ENCODE measurements around the gene RETREG1.

The RETREG1 gene

DNA sequence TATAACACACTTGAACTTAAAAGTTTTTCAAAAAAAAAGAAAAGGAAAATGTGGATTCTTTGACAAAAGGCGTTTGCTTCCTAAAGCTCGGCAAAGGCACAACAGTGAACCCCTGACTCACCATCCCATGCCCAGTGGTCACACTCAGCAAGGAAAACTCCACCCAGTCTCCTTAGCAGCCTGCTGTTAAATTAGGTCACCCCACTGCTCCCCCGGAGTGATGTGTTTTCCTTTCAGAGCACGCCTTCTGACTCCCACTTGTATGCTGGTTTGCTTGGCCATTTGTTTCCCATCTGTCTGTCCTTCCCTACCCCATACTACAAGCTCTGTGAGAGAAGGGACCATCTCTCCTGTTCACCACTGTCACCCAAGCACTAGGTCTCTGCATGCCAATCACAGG is 23.8 kb downstream of the RETREG1 start:
- H3K9me3 ChIP-seq (replicated peaks; ENCODE audit: low read length) = no peaks in the 10 kb centered on the region
- no peaks in the 10 kb centered on the region for H3K36me3 ChIP-seq (ENCODE audit: insufficient read depth, low read length)
- H3K4me3 ChIP-seq (ENCODE audit: low read length) = no peak overlapping the region
- H3K27me3 ChIP-seq (ENCODE audit: control insufficient read depth, insufficient read depth, low read length) = peaks cover under 1% of the 10 kb centered on the region
- no peak overlapping the region for H3K9ac ChIP-seq (ENCODE audit: low read depth, low read length)
- H3K4me2 ChIP-seq (ENCODE audit: low read length) = no peak overlapping the region
- H3K4me1 ChIP-seq (ENCODE audit: control insufficient read depth, insufficient read depth, low read length) = no peaks in the 10 kb centered on the region

DNA sequence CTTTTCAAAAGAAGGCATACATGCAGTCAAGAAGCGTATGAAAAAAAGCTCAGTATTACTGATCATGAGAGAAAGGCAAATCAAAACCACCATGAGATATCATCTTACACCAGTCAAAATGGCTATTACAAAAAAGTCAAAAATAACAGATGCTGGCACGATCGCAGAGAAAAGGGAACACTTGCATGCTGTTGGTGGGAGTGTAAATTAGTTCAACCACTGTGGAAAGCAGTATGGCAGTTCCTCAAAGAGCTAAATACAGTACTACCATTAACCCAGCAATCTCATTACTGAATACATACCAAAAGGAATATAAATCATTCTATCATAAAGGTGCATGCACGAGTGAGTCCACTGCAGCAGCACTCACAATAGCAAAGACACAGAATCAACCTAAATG is 24.5 kb downstream of the RETREG1 start:
- no peaks in the 10 kb centered on the region for H3K36me3 ChIP-seq (ENCODE audit: insufficient read depth, low read length)
- no peak overlapping the region for H3K4me2 ChIP-seq (ENCODE audit: low read length)
- H3K4me3 ChIP-seq (ENCODE audit: low read length) = no peak overlapping the region
- no peaks in the 10 kb centered on the region for H3K27me3 ChIP-seq (ENCODE audit: control insufficient read depth, insufficient read depth, low read length)
- no peaks in the 10 kb centered on the region for H3K4me1 ChIP-seq (ENCODE audit: control insufficient read depth, insufficient read depth, low read length)
- H3K9ac ChIP-seq (ENCODE audit: low read depth, low read length) = no peak overlapping the region
- H3K9me3 ChIP-seq (replicated peaks; ENCODE audit: low read length) = no peaks in the 10 kb centered on the region

DNA sequence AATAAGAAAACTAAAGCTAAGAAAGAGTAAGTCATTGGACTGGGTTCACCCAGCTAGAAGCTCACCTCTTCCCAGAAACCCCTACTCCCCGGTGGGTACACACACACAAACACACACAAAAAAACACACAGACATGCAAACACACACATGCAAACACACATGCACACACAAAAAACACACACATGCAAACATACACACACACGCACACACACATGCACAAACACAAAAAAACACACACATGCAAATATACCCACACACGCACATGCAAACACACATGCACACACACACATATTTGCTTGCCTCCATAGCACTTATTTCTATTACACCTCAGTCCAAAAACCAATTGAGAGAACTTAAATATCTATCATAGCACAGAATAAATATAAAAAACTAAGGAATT is 26.1 kb downstream of the RETREG1 start:
- Histone ChIP-seq H3K4me3 (ENCODE audit: low read length) (no peak overlapping the region), H3K9me3 (replicated peaks; ENCODE audit: low read length) (no peaks in the 10 kb centered on the region), H3K9ac (ENCODE audit: low read depth, low read length) (no peak overlapping the region), H3K27me3 (ENCODE audit: control insufficient read depth, insufficient read depth, low read length) (peaks cover 10% of the 10 kb centered on the region), H3K4me1 (ENCODE audit: control insufficient read depth, insufficient read depth, low read length) (no peaks in the 10 kb centered on the region), H3K4me2 (ENCODE audit: low read length) (no peak overlapping the region), H3K36me3 (ENCODE audit: insufficient read depth, low read length) (no peaks in the 10 kb centered on the region)

DNA sequence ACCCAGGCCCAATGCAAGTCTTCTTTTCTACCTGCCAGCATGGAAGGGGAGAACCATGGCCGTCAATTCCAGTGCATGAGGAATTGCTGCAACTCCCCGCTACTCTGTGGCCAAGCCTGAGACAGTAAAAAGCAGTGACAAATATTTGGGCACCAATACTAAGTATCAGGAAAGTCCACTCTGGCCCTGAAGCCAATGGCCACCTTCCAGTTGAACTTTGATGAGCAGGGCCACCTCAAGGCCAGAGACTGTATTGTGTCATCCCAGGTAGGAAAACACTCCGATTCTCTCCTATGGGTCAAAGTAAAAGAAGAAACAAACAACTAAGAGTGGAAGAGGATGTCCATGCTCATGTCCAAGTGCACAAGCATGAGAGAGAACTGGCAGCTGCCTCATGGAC is 27.1 kb downstream of the RETREG1 start:
- Histone ChIP-seq H3K4me1 (ENCODE audit: control insufficient read depth, insufficient read depth, low read length) (no peaks in the 10 kb centered on the region), H3K4me3 (ENCODE audit: low read length) (no peak overlapping the region), H3K36me3 (ENCODE audit: insufficient read depth, low read length) (no peaks in the 10 kb centered on the region), H3K4me2 (ENCODE audit: low read length) (no peak overlapping the region), H3K9ac (ENCODE audit: low read depth, low read length) (no peak overlapping the region), H3K9me3 (replicated peaks; ENCODE audit: low read length) (no peaks in the 10 kb centered on the region), H3K27me3 (ENCODE audit: control insufficient read depth, insufficient read depth, low read length) (peaks cover 10% of the 10 kb centered on the region)

DNA sequence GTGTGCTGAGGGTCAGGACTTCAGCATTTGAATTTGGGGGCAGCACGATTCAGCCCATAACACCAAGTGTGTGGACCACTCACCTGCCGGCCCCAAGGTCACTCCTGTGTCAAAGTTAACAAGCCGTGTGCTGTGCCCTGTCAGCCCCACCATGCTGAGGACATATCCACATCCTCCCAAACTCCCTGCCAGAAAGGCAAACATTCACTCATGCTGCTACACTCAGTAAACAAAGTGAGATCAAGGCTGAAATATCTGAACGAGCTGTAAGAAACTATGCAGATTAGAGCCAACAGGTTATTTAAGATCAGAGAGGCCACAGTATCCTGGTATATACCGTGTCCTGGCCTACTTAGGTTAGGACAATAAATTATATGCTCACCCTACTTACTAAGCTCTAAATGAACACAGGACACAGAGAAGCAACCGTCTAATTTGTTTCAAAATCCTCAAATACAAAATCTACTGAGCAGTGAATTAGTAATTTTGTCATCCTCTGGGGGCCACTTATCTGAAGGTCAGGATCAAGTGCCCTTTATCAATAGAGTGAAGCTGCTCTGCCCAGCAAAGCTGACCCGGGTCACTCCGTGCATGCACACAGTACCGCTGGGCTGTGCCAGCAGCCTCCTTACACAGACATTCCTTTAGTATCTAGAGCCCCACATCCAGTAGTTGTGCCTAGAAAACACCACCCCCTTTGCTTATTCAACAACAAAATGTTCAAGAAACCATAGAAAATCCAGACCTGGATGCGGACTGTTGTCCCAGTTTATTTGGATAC is 28.2 kb downstream of the RETREG1 start:
- no peaks in the 10 kb centered on the region for H3K9me3 ChIP-seq (replicated peaks; ENCODE audit: low read length)
- no peak overlapping the region for H3K4me3 ChIP-seq (ENCODE audit: low read length)
- peaks cover 10% of the 10 kb centered on the region for H3K27me3 ChIP-seq (ENCODE audit: control insufficient read depth, insufficient read depth, low read length)
- H3K36me3 ChIP-seq (ENCODE audit: insufficient read depth, low read length) = no peaks in the 10 kb centered on the region
- H3K9ac ChIP-seq (ENCODE audit: low read depth, low read length) = no peak overlapping the region
- H3K4me2 ChIP-seq (ENCODE audit: low read length) = no peak overlapping the region
- no peaks in the 10 kb centered on the region for H3K4me1 ChIP-seq (ENCODE audit: control insufficient read depth, insufficient read depth, low read length)

DNA sequence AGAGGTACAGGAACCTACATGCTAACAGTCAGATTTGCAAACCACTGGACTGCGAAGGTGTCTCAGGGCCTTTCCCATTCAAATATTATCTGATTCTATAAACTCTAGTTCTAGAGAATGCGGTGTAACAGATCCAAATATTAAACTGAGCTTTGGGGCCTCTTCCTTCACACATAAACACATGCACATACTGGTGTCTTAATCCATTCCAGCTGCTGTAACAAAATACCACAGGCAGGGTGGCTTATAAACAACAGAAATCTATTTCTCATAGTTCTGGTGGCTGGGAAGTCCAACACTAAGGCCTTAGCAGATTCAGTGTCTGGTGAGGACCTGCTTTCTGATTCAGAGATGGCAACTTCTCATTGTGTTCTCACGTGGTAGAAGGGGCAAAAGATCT is 30.2 kb downstream of the RETREG1 start:
- Histone ChIP-seq H3K4me1 (ENCODE audit: control insufficient read depth, insufficient read depth, low read length) (no peaks in the 10 kb centered on the region), H3K9me3 (replicated peaks; ENCODE audit: low read length) (no peaks in the 10 kb centered on the region), H3K4me2 (ENCODE audit: low read length) (no peak overlapping the region), H3K27me3 (ENCODE audit: control insufficient read depth, insufficient read depth, low read length) (peaks cover 10% of the 10 kb centered on the region), H3K36me3 (ENCODE audit: insufficient read depth, low read length) (no peaks in the 10 kb centered on the region), H3K9ac (ENCODE audit: low read depth, low read length) (no peak overlapping the region), H3K4me3 (ENCODE audit: low read length) (no peak overlapping the region)

DNA sequence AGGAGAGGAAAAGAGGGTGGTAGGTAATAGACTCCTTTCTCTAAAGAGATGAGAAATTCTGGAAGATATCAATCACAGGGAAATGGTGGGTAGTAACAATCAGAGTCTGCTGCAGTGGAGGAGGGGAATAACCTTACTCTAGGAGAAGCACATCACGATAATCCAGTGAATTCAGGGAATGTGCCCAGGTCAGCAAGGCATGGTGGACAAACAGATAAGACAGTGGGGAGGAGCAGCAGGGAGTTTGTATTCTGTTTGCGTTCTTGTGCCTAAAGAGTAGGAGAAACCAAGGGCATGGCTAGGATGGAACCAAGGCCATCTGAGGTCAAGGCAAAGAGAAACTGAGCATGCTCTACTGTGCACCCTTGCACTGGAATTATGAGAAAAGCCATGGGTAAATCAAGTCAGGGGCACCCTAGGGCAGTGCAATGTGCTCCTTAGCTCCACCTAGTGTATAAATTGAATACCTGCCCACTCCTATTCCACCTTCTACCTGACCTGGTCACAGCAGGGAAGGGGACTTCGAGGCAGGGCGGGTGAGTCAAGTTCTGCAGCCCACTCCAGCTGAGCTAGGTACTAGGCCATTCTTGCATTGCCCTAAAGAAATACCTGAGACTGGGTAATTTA is 31.6 kb downstream of the RETREG1 start:
- Histone ChIP-seq H3K4me1 (ENCODE audit: control insufficient read depth, insufficient read depth, low read length) (no peaks in the 10 kb centered on the region), H3K9ac (ENCODE audit: low read depth, low read length) (no peak overlapping the region), H3K4me3 (ENCODE audit: low read length) (no peak overlapping the region), H3K27me3 (ENCODE audit: control insufficient read depth, insufficient read depth, low read length) (peaks cover 10% of the 10 kb centered on the region), H3K36me3 (ENCODE audit: insufficient read depth, low read length) (no peaks in the 10 kb centered on the region), H3K9me3 (replicated peaks; ENCODE audit: low read length) (no peaks in the 10 kb centered on the region), H3K4me2 (ENCODE audit: low read length) (no peak overlapping the region)

DNA sequence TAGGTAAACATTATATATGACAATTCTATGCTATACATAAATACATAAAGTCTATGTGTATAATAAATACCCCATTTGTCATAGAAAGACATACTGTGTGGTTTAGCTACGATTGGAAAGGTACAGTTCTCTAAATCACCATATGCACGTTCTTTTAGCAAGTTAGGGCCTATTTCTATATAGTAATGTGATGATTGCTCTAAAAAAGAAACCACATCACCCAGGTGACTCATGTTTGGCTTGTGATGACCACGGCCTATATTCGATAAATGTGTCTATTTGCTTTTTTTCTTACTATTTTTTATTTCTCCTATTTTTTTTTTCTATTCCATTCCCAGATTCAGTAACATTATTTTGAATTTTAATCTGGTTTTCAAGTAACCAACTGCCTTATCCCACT is 34.7 kb downstream of the RETREG1 start:
- H3K36me3 ChIP-seq (ENCODE audit: insufficient read depth, low read length) = no peaks in the 10 kb centered on the region
- no peaks in the 10 kb centered on the region for H3K4me1 ChIP-seq (ENCODE audit: control insufficient read depth, insufficient read depth, low read length)

DNA sequence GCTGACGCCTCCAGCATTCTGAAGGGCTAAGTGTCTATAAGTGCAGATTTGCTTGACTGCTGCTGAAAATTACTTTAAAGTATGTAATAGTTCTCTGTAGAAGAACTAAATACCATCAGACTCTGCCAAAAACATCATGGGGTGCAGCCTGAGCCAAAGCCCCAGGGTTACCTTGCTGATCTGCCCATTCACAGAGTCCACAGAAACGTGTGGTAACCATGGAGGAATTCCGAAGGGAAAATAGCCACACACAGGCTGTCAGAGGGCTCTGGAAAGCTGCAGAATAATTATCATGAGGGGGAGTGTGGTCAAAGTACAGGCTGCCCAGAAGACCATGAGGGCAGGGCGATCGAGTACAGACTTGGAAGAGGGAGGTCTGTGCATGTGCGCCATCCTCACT is 36.4 kb downstream of the RETREG1 start:
- Histone ChIP-seq H3K27me3 (ENCODE audit: control insufficient read depth, insufficient read depth, low read length) (no peaks in the 10 kb centered on the region), H3K9ac (ENCODE audit: low read depth, low read length) (no peak overlapping the region), H3K36me3 (ENCODE audit: insufficient read depth, low read length) (no peaks in the 10 kb centered on the region), H3K4me1 (ENCODE audit: control insufficient read depth, insufficient read depth, low read length) (peaks cover 7% of the 10 kb centered on the region), H3K4me3 (ENCODE audit: low read length) (no peak overlapping the region), H3K9me3 (replicated peaks; ENCODE audit: low read length) (no peaks in the 10 kb centered on the region), H3K4me2 (ENCODE audit: low read length) (no peak overlapping the region)

More for the DNA sequence above, 34.7 kb downstream of the RETREG1 start:
- Histone ChIP-seq H3K9me3 (replicated peaks; ENCODE audit: low read length) (no peaks in the 10 kb centered on the region), H3K4me2 (ENCODE audit: low read length) (no peak overlapping the region), H3K9ac (ENCODE audit: low read depth, low read length) (no peak overlapping the region), H3K4me3 (ENCODE audit: low read length) (no peak overlapping the region), H3K27me3 (ENCODE audit: control insufficient read depth, insufficient read depth, low read length) (peaks cover 10% of the 10 kb centered on the region)

DNA sequence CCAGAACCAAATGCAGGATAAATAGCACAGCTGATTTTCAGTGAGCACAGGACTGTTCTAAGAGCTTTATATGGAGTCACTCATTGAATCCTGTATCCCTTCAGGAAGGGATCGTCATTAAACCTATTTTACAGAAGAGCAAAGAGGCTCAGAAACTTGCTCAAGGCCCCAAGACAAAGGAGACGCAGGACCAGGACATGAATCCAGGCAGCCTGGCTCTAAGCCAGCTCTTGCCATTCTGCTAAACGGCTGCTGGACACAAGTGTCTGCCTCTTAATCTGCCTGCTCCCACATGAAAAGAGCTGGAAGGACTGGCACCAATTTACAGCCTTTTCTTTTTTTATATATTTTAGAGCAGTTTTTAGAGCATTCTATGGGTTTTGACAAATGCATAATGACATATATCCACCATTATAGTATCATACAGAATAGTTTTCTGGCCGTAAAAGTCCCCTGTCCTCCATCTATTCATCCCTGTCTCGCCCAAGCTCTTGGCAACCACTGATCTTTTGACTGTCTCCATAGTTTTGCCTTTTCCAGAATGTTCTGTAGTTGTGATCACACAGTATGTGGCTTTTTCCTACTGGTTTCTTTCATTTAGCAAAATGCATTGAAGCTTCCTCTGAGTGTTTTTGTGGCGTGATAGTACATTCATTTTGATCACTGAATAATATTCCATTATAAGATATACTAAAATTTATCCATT is 37.5 kb downstream of the RETREG1 start:
- H3K9me3 ChIP-seq (replicated peaks; ENCODE audit: low read length) = no peaks in the 10 kb centered on the region
- no peak overlapping the region for H3K4me3 ChIP-seq (ENCODE audit: low read length)
- H3K4me2 ChIP-seq (ENCODE audit: low read length) = no peak overlapping the region
- H3K36me3 ChIP-seq (ENCODE audit: insufficient read depth, low read length) = no peaks in the 10 kb centered on the region
- peaks cover 16% of the 10 kb centered on the region for H3K4me1 ChIP-seq (ENCODE audit: control insufficient read depth, insufficient read depth, low read length)
- H3K9ac ChIP-seq (ENCODE audit: low read depth, low read length) = no peak overlapping the region
- H3K27me3 ChIP-seq (ENCODE audit: control insufficient read depth, insufficient read depth, low read length) = no peaks in the 10 kb centered on the region

DNA sequence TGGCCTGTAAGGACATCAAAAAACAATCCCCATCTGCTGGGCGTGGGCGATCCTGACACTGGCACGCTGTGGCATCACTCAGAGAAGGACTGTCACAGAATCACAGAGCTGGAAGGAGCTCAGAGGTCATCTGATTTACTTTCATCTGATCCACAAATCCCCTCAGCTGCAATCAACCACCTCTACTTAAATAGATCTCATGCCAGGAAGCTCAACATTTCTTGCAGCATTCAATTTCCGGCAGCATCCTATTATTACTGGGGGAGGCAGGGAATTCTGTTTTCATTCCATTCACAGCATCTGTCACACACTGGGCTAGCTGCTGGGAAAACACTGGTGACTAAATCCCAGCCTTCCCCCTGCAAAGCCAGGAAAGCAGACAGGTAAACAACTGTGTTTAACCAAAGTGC is 38.3 kb downstream of the RETREG1 start:
- peaks cover 17% of the 10 kb centered on the region for H3K4me1 ChIP-seq (ENCODE audit: control insufficient read depth, insufficient read depth, low read length)
- no peaks in the 10 kb centered on the region for H3K27me3 ChIP-seq (ENCODE audit: control insufficient read depth, insufficient read depth, low read length)

More for the DNA sequence above, 38.3 kb downstream of the RETREG1 start:
- Histone ChIP-seq H3K4me2 (ENCODE audit: low read length) (no peak overlapping the region), H3K36me3 (ENCODE audit: insufficient read depth, low read length) (no peaks in the 10 kb centered on the region), H3K9ac (ENCODE audit: low read depth, low read length) (no peak overlapping the region), H3K9me3 (replicated peaks; ENCODE audit: low read length) (no peaks in the 10 kb centered on the region), H3K4me3 (ENCODE audit: low read length) (no peak overlapping the region)
